ENCODE data around the gene GGPS1.
A peak's percentile ranks its signal among the peaks of the same experiment; 100 is the strongest.
"Not testable (repeated sequence)": the region's sequence is repeated elsewhere in the genome, so short reads cannot be mapped to it uniquely, and the experiment has no call there.

The GGPS1 gene

DNA sequence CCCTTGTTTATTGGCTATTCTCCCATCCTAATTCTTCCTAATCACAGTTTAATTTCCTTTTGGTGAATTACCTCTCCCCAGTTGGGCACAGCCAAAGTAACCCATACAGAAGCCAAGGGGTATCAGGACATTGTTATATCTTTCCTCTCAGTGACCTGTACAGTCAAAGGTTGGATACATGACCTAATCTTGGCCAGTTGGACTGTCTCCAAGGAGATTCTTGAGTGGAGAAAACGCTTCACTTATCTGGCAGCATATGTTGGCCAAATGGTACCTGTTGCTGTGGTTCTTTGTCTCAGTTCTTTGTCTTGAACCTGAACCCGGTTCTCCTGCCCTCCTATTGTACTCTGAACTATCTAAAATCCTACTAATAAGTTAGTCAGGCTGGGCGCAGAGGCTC lies 23.5 kb downstream of the GGPS1 start:
- no peak overlapping the region for H3K4me2 ChIP-seq (ENCODE audit: insufficient read depth, low read length)
- no peaks in the 10 kb centered on the region for H3K36me3 ChIP-seq (ENCODE audit: insufficient read depth, low read length)
- H3K27ac ChIP-seq (ENCODE audit: low read length), result no peak overlapping the region
- no peaks in the 10 kb centered on the region for H4K20me1 ChIP-seq (ENCODE audit: insufficient read depth, low read length)
- no peaks in the 10 kb centered on the region for H3K9me3 ChIP-seq (ENCODE audit: insufficient read depth, low read length, severe bottlenecking)
- H3K4me3 ChIP-seq (ENCODE audit: low read depth in 1 of 2, low read length in 2 of 2), result no peak overlapping the region
- no peak for TF ChIP-seq EZH2 (IDR thresholded peaks at IDR 0.05; ENCODE audit: borderline replicate concordance, low read depth, low read length, severe bottlenecking)
- TF ChIP-seq, protein P1, sequence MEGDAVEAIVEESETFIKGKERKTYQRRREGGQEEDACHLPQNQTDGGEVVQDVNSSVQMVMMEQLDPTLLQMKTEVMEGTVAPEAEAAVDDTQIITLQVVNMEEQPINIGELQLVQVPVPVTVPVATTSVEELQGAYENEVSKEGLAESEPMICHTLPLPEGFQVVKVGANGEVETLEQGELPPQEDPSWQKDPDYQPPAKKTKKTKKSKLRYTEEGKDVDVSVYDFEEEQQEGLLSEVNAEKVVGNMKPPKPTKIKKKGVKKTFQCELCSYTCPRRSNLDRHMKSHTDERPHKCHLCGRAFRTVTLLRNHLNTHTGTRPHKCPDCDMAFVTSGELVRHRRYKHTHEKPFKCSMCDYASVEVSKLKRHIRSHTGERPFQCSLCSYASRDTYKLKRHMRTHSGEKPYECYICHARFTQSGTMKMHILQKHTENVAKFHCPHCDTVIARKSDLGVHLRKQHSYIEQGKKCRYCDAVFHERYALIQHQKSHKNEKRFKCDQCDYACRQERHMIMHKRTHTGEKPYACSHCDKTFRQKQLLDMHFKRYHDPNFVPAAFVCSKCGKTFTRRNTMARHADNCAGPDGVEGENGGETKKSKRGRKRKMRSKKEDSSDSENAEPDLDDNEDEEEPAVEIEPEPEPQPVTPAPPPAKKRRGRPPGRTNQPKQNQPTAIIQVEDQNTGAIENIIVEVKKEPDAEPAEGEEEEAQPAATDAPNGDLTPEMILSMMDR (IDR thresholded peaks at IDR 0.05; ENCODE audit: borderline replicate concordance, extremely low read depth, low read length, poor library complexity, severe bottlenecking), result no peak
- no peak for DNase-seq
- no peaks in the 10 kb centered on the region for H3K27me3 ChIP-seq (ENCODE audit: insufficient read depth, low read length, poor library complexity)
- no peak overlapping the region for H2AFZ ChIP-seq (ENCODE audit: low read depth, low read length)
- H3K79me2 ChIP-seq (ENCODE audit: insufficient read depth, low read length), result no peaks in the 10 kb centered on the region
- H3K9ac ChIP-seq (ENCODE audit: low read depth, low read length), result no peak overlapping the region
- ATAC-seq (ENCODE audit: insufficient read depth, low read depth), result no peak
- H3K4me1 ChIP-seq (ENCODE audit: insufficient read depth, low read length), result no peaks in the 10 kb centered on the region

DNA sequence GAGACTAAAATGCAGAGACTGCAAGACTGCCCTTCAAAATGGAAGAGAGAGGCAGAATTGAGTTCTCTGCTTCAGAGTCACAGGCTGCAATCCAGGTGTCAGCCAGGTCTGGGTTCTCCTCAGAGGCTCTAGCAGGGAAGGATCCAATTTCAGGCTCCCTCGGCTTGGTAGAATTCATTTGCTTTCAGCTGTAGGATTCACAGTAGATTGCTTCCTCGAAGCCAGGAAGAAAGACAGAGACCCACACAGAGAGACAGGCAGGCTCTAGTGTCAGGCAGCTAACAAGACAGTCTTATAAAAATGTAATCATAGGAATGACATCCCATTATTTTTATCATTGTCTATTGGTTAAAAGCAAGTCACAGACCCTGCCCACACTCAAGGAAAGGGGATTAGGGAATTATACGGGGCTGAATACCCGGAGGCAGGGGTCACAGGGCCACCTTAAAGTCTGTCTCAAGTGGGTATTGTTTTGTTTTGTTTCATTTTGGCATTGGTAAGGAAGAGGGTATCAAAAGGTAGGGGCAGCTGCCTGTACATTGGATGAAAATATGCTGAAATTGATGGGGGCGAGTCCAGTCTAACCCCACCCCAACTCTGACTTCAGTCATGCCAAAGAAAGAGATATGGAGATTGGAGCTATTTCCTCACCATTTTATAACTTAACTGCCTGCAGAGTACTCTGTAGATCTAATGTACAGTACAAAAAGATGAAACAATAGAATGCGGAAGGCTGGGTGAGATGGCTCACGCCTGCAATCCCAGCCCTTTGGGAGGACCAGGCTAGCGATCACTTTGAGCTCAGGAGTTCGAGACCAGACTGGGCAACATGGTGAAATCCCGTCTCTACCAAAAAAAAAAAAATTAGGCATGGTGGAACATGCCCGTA lies 29.4 kb downstream of the GGPS1 start:
- DNase-seq (no peak), ATAC-seq (ENCODE audit: insufficient read depth, low read depth) (no peak)
- H3K36me3 ChIP-seq (ENCODE audit: insufficient read depth, low read length), result no peaks in the 10 kb centered on the region
- H3K27me3 ChIP-seq (ENCODE audit: insufficient read depth, low read length, poor library complexity), result no peaks in the 10 kb centered on the region
- no peak overlapping the region for H3K4me2 ChIP-seq (ENCODE audit: insufficient read depth, low read length)
- H3K79me2 ChIP-seq (ENCODE audit: insufficient read depth, low read length), result no peaks in the 10 kb centered on the region
- peak overlapping the region; percentile 60; the same call in 1 of the 2 replicates for H2AFZ ChIP-seq (ENCODE audit: low read depth, low read length)
- no peak overlapping the region for H3K27ac ChIP-seq (ENCODE audit: low read length)
- no peaks in the 10 kb centered on the region for H3K4me1 ChIP-seq (ENCODE audit: insufficient read depth, low read length)
- H3K4me3 ChIP-seq (ENCODE audit: low read depth in 1 of 2, low read length in 2 of 2), result no peak overlapping the region
- no peak overlapping the region for H3K9ac ChIP-seq (ENCODE audit: low read depth, low read length)
- TF ChIP-seq EZH2 (IDR thresholded peaks at IDR 0.05; ENCODE audit: borderline replicate concordance, low read depth, low read length, severe bottlenecking), result no peak
- TF ChIP-seq, protein P1 (IDR thresholded peaks at IDR 0.05; ENCODE audit: borderline replicate concordance, extremely low read depth, low read length, poor library complexity, severe bottlenecking), result no peak
- no peaks in the 10 kb centered on the region for H3K9me3 ChIP-seq (ENCODE audit: insufficient read depth, low read length, severe bottlenecking)
- H4K20me1 ChIP-seq (ENCODE audit: insufficient read depth, low read length), result no peaks in the 10 kb centered on the region

DNA sequence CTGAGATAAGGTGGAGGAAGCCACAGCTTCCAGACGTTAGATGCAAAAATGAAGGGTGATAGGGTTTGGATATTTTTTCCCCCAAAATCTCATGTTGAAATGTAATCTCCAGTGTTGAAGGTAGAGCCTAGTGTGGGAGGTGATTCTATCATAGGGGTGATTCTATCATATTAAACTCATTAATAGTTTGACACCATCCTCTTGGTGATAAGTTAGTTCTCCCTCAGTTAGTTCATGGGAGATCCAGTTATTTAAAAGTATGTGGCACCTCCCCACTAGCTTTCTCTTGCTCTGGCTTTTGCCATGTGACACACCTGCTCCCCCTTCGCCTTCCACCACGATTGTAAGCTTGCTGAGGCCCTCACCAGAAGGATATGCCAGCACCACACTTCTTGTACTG lies 30.5 kb downstream of the GGPS1 start:
- H3K36me3 ChIP-seq (ENCODE audit: insufficient read depth, low read length), result no peaks in the 10 kb centered on the region
- H3K4me2 ChIP-seq (ENCODE audit: insufficient read depth, low read length), result no peak overlapping the region
- H3K27me3 ChIP-seq (ENCODE audit: insufficient read depth, low read length, poor library complexity), result no peaks in the 10 kb centered on the region
- no peak overlapping the region for H2AFZ ChIP-seq (ENCODE audit: low read depth, low read length)
- H3K9me3 ChIP-seq (ENCODE audit: insufficient read depth, low read length, severe bottlenecking), result no peaks in the 10 kb centered on the region
- DNase-seq, result no peak
- H3K79me2 ChIP-seq (ENCODE audit: insufficient read depth, low read length), result no peaks in the 10 kb centered on the region
- H3K27ac ChIP-seq (ENCODE audit: low read length), result no peak overlapping the region
- no peak for TF ChIP-seq EZH2 (IDR thresholded peaks at IDR 0.05; ENCODE audit: borderline replicate concordance, low read depth, low read length, severe bottlenecking)
- TF ChIP-seq, protein P1 (IDR thresholded peaks at IDR 0.05; ENCODE audit: borderline replicate concordance, extremely low read depth, low read length, poor library complexity, severe bottlenecking), result no peak
- no peaks in the 10 kb centered on the region for H4K20me1 ChIP-seq (ENCODE audit: insufficient read depth, low read length)
- H3K4me1 ChIP-seq (ENCODE audit: insufficient read depth, low read length), result no peaks in the 10 kb centered on the region
- no peak overlapping the region for H3K4me3 ChIP-seq (ENCODE audit: low read depth in 1 of 2, low read length in 2 of 2)
- no peak overlapping the region for H3K9ac ChIP-seq (ENCODE audit: low read depth, low read length)
- ATAC-seq (ENCODE audit: insufficient read depth, low read depth), result no peak

DNA sequence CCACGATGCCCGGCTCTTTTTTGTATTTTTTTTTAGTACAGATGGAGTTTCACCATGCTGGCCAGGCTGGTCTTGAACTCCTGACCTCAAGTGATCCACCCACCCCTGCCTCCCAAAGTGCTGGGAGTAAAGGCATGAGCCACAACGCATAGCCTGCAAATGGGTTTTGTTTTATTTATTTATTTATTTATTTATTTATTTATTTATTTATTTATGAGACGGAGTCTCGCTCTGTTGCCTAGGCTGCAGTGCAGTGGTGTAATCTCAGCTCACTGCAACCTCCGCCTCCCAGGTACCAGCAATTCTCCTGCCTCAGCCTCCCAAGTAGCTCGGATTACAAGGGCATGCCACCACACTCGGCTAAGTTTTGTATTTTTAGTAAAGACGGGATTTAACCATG lies 35.8 kb downstream of the GGPS1 start:
- H3K9ac ChIP-seq (ENCODE audit: low read depth, low read length); H3K4me3 ChIP-seq (ENCODE audit: low read depth in 1 of 2, low read length in 2 of 2); ATAC-seq (ENCODE audit: insufficient read depth, low read depth); H3K9me3 ChIP-seq (ENCODE audit: insufficient read depth, low read length, severe bottlenecking); H3K27ac ChIP-seq (ENCODE audit: low read length); H2AFZ ChIP-seq (ENCODE audit: low read depth, low read length); H3K27me3 ChIP-seq (ENCODE audit: insufficient read depth, low read length, poor library complexity); DNase-seq; H3K36me3 ChIP-seq (ENCODE audit: insufficient read depth, low read length); H3K4me2 ChIP-seq (ENCODE audit: insufficient read depth, low read length); H4K20me1 ChIP-seq (ENCODE audit: insufficient read depth, low read length): not testable (repeated sequence)
- peaks cover 23% of the 10 kb centered on the region for H3K79me2 ChIP-seq (ENCODE audit: insufficient read depth, low read length)
- peaks cover 25% of the 10 kb centered on the region for H3K4me1 ChIP-seq (ENCODE audit: insufficient read depth, low read length)
